HG03280 (cell line): ENCODE measurements around the gene CAPN15.
"Not testable (repeated sequence)": the region's sequence is repeated elsewhere in the genome, so short reads cannot be mapped to it uniquely, and the experiment has no call there.

Source experiments
- ATAC-seq: cut with Tn5 transposase; IDR thresholded peaks from one replicate; pipeline ENCODE4 v1.9.1; 2021; ENCODE audit warnings: mild to moderate bottlenecking, moderate library complexity; ENCODE audit not compliant: unreplicated experiment

CAPN15 gene

GRCh38 chr16:505479-506245 is 21.9 kb upstream of the CAPN15 start:
- ATAC-seq = no peak

- ATAC-seq = no peak
These were observed 21.3 kb upstream of the CAPN15 start for GRCh38 chr16:506246-506546.

- ATAC-seq = not testable (repeated sequence)
These were observed 20.0 kb upstream of the CAPN15 start for GRCh38 chr16:507527-507926.

GRCh38 chr16:507996-508395 is 19.5 kb upstream of the CAPN15 start:
- ATAC-seq = no peak

- no peak for ATAC-seq
These were observed 18.4 kb upstream of the CAPN15 start for GRCh38 chr16:508884-509736.

- no peak for ATAC-seq
These were observed 17.3 kb upstream of the CAPN15 start for GRCh38 chr16:510066-510825.

- no peak for ATAC-seq
These were observed 14.7 kb upstream of the CAPN15 start for GRCh38 chr16:512802-513201.

- no peak for ATAC-seq
These were observed 13.6 kb upstream of the CAPN15 start for GRCh38 chr16:513950-514349.

- ATAC-seq = no peak
These were observed 12.2 kb upstream of the CAPN15 start for GRCh38 chr16:515175-515938.

GRCh38 chr16:515939-516226 is 11.6 kb upstream of the CAPN15 start:
- no peak for ATAC-seq

- no peak for ATAC-seq
These were observed 11.2 kb upstream of the CAPN15 start for GRCh38 chr16:516301-516700.

GRCh38 chr16:518858-519257 is 8.7 kb upstream of the CAPN15 start:
- ATAC-seq = no peak

GRCh38 chr16:519425-519824 is 8.1 kb upstream of the CAPN15 start:
- ATAC-seq = no peak

- no peak for ATAC-seq
These were observed 7.4 kb upstream of the CAPN15 start for GRCh38 chr16:519841-520687.

- no peak for ATAC-seq
These were observed 6.7 kb upstream of the CAPN15 start for GRCh38 chr16:520847-521246.

GRCh38 chr16:521381-522210 is 5.9 kb upstream of the CAPN15 start:
- no peak for ATAC-seq

- no peak for ATAC-seq
These were observed 5.0 kb upstream of the CAPN15 start for GRCh38 chr16:522320-523096.

- no peak for ATAC-seq
These were observed 4.3 kb upstream of the CAPN15 start for GRCh38 chr16:523097-523741.
